ENCODE data around the gene COPZ2. TPM values are rescaled to one million over a fixed set of nuclear protein-coding genes. Genes with fewer than 3 reads are reported as not detected.
"Not testable (repeated sequence)": the region's sequence is repeated elsewhere in the genome, so short reads cannot be mapped to it uniquely, and the experiment has no call there.

Gene COPZ2
- polyA plus RNA-seq, 4 donors: 19.5 to 24.2 (median 19.5) TPM

- no peak for DNase-seq (ENCODE audit: low read depth in 4 of 4, low spot score in 3 of 4)
Observed at GRCh38 chr17:48011405-48012150, 26.0 kb downstream of the COPZ2 start.

DNA sequence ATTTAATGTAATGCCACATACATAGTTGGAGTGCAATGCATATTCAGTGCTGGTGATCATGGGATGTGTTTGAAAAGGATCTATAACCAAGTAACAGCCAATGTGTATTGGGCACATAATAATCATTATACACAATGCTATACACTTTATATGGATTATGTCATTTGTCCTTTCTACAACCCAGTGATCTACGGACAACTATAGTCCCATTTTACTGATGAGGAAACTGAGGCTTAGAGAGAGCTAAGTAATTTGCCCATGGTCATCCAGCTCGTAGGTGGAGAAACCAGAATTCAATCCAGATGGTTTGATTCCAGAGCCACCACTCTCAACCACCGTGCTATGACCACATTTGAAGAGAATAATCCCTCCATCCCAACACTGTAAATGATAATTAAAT is 27.4 kb downstream of the COPZ2 start:
- DNase-seq (ENCODE audit: low read depth in 4 of 4, low spot score in 3 of 4): no peak

- no peak for DNase-seq (ENCODE audit: low read depth in 4 of 4, low spot score in 3 of 4)
Observed at GRCh38 chr17:48006936-48007709, 30.5 kb downstream of the COPZ2 start.

- no peak for DNase-seq (ENCODE audit: low read depth in 4 of 4, low spot score in 3 of 4)
Observed at GRCh38 chr17:48004983-48005382, 32.6 kb downstream of the COPZ2 start.

DNA sequence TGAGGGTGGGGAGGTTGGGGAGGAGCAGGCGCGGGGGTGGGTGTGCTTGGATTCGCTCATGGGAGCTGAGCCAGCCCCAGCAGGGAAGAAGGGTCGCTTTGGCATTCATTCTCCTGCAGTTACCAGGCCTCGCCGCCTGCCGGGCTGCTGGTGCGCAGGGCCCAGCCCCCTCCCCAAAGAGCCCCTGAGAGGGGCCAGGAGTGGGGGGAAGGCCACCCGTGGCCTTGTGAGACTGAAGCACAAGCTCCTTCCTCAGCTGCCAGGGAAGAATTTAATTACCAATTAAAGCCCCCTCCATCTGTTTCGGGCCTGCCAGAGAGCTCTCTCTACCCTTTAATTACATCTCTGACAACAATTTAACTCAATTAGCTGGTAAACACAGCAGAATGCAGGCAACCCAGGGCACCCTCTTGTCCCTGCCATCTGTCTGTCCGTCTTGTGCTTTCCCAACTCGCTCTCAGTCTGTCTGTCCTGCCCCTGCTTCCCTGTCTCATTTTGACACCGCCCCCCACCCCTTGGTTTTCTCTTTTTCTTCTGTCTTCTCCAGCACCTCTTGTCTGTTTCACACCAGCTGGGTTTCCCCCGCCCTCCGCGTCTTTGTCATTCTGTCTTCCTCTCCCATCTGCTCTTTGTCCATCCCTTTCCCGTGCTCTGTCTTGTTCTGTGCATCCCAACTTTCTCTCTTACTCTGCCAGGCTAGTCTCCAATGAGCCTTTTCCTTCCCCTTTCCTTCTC is 34.0 kb downstream of the COPZ2 start:
- no peak for DNase-seq (ENCODE audit: low read depth in 4 of 4, low spot score in 3 of 4)

DNA sequence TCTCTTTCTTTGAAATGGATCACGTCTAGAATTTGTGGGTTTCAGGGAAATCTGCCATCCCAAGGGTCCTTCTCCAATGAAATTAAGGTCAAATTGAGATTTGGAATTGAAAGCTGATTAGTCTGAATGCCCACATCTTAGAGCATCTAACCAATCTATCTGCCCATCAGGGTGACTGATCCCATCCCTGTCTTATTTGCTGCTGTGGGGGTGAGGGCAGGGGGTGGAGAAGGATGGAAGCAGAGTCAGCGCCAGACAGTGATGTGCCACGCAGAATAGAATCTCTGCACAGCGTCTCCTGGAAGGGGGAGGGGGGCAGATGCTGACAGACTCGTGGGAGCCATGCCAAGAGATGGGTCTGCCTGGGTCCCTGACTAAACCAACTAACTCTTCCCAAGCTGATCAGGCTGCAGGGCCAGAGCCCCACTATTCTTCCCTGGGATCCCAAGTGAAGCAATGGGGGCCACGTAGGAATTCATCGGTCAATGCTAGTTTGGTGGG is 34.6 kb downstream of the COPZ2 start:
- no peak for DNase-seq (ENCODE audit: low read depth in 4 of 4, low spot score in 3 of 4)

DNA sequence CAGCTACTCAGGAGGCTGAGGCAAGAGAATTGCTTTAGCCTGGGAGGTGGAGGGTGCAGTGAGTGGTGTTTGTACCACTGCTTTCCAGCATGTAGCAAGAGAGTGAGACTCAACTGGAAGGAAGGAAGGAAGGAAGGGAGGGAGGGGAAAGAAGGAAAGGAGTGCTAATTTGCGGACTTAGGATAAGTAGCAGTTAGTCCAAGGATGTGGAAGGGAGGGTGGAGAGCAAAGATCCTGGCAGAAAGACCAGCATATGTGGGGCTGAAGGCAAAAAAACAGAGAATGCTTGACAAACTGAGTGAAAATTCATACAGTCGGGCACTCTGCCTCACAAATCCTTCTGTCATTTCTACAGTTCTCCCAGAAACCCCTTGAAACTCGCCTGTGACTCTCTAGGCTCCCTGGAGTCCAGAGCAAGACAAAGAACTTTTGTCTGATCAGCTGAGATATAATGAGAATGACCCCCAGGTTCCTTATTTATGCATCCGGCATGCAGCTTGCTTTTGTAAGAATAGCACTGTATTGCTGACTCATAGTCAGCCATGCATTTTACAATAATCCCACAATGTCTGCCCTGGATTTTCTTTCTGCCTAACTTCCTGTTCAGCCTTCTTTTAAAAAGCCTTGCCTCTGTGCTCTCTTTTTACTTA is 35.2 kb downstream of the COPZ2 start:
- DNase-seq (ENCODE audit: low read depth in 4 of 4, low spot score in 3 of 4): no peak

DNA sequence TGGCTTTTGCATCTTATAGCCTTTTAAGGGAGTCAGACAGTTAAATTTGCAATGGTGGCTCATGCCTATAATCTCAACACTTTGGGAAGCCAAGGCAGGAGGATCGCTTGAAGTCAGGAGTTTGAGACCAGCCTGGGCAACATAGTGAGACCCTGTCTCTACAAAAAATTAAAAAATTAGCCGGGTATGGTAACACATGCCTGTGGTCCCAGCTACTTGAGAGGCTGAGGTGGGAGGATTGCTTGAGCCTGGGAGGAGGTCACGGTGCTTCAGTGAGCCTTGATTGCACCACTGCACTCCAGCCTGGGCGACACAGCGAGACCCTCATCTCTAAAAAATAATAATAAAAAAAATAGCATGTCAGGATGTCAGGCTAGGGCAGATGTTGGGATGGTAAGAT is 35.9 kb downstream of the COPZ2 start:
- not testable (repeated sequence) for DNase-seq (ENCODE audit: low read depth in 4 of 4, low spot score in 3 of 4)

DNA sequence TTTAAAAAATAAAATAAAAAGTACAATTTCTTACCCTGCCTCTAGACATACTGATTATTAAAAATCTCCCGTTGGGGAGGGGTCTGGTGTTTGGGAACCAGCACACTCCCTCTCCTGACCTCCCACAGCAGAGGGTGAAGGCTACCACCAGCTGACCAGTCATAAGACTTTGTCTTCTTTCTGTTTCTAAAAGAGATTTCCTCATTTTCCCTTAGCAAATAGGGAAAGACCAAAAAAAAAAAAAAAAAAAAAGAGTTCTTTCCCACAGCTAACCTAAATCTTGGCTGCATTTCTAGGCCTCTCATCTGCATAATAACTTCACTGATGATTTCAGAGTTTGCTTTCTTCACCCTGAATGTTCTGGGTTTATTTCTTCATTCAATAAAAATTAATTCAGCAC is 36.4 kb downstream of the COPZ2 start:
- no peak for DNase-seq (ENCODE audit: low read depth in 4 of 4, low spot score in 3 of 4)

- DNase-seq (ENCODE audit: low read depth in 4 of 4, low spot score in 3 of 4): no peak
Observed at GRCh38 chr17:47999582-47999981, 38.0 kb downstream of the COPZ2 start.

DNA sequence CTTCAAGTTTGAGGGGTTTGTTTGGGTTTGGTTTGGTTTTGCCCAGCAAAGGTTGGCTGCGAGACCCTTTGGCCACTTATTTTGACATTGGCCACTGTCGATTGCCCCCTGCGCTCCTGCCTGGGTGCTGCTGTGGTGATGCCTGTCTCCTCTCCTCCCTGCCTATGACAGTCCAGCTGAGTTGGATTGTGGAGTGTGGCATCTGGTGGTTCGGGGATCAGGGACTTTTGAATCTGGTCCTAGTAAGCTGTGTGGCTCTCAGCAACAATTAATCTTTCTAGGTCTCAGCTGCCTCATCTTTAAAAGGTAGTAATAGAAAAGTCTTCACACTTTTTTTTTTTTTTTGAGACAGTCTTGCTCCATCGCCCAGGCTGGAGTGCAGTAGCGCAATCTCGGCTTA is 39.6 kb downstream of the COPZ2 start:
- DNase-seq (ENCODE audit: low read depth in 4 of 4, low spot score in 3 of 4): no peak

DNA sequence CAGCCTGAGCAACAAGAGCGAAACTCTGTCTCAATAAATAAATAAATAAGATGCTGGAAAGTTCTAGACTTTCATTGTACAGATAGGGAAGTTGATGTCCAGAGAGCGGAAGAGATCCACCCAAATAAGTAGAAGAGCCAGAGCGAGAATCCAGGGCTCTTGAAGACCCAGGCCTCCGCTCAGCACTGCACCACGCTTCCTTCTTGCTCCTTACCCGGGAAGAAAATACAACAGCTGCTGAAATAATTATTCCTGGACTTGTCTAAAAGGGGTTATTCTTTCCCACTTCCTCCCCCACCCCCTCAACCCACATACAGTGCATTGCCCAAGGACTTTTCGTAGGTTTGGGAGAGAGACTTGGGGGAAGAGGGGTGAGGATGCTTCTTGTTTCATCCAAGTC is 40.0 kb downstream of the COPZ2 start:
- DNase-seq (ENCODE audit: low read depth in 4 of 4, low spot score in 3 of 4): no peak

DNA sequence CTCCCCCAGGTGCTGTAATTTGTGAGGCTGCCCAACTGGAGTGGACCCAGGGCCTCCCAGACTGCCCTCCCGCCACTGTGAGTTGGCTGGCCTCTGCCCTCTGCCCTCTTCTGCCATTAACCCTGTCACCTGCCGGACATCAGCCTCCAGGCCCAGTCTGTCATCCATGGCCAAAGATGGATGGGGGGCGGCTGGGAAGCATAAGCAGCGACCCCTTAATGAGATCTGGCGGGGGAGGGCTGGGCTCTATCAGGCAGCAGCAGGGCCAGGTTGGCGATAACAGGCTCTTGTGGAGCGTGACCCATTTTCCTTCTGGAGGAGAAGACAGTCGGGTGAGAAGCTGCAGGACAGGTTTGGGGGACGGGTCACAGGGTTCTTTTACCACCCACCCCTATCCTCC is 41.4 kb downstream of the COPZ2 start:
- no peak for DNase-seq (ENCODE audit: low read depth in 4 of 4, low spot score in 3 of 4)

DNA sequence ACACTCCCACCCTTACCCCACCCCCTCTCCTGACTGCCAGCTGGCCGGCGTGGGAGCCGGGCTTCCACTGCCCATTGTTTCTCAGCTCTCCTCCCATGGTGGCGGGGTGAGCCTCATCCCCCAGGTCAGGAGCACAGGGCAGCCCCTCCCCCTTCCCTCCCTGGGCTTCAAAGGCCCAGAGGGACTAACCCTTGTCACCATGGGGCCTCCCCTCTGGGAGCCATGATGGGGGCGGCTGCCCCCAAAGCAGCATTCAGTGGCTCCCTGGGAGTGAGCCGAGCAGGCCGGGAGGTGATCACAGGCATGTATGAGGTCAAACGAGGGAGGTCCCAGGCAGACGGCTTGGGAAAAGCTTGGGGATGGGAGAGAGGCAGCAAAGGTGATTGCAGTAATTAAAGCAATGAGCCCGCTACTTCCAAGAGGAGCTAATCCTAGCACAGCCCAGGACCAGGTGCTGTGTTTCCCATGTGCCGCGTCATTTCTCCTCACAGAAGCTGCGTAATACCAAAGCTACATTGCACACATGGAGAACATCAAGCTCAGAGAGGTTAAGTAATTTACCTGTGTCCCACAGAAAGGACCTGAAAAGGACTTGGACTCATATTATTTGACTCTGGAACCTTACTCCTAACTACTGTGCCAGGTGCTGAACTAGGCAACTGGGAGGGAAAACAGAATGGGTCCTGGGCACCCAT is 42.2 kb downstream of the COPZ2 start:
- no peak for DNase-seq (ENCODE audit: low read depth in 4 of 4, low spot score in 3 of 4)

DNA sequence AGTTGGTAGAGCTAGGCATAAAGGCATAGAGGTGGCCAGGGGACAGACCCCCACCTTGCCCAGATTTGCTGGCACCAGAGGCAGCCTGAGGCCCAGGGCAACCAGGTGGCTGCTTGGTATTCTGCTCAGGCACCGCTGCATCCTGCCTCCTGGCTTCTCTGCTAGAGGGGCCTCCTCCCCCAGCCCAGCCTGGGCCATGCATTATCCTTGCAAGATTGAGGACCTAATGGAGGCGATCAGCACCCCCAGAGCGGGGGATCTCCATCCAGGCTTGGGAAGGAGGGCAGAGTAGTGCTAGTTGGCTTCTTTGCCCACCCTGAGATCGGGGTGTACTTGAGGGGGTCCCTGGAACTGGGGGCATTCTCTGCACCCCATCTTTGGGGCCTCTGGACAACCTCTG is 42.9 kb downstream of the COPZ2 start:
- DNase-seq (ENCODE audit: low read depth in 4 of 4, low spot score in 3 of 4): no peak

DNA sequence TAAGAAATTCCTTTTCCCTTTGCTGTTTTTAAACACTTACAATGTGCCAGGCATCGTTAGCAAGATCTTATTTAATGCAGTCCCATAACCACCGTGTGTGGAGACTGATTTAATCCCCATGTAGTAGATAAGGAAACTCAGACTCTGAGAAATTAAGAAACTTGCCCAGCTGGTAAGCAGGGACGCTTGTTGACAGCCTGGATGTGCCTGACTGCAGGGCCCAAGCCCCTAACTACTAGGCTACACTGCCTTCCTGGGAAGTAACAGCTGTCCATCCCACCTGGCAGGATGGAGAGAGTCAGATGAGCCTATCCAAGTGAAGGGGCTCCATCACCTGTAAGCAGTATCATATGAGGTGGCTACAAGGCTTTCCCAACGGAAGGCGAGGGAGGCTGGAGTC is 43.6 kb downstream of the COPZ2 start:
- DNase-seq (ENCODE audit: low read depth in 4 of 4, low spot score in 3 of 4): no peak

DNA sequence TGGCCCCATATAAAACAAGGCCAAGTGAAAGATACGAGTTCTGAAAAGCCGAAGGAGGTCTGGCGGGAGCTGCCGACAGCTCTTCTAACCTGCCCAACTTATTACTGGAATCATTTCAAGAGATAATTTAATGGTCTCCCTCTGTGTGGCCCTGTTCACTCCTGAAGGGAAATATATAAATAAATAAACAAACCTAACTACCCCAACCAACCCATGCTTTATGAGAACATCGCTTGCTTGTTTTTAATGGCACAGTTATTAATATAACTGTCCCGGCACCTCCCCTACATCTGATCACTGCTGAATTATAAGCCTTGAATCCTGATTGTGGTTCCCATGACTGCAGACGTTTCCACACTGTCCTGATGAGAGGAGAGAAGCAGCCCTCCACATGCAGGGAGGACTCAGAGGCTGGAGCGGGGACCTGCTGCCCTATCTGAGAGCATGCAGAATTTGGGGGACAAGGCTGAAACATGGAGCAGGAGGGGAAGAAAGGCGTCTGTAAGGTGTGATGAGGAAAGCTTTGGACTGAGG is 44.5 kb downstream of the COPZ2 start:
- no peak for DNase-seq (ENCODE audit: low read depth in 4 of 4, low spot score in 3 of 4)

- DNase-seq (ENCODE audit: low read depth in 4 of 4, low spot score in 3 of 4): no peak
Observed at GRCh38 chr17:47992216-47992615, 45.4 kb downstream of the COPZ2 start.

DNA sequence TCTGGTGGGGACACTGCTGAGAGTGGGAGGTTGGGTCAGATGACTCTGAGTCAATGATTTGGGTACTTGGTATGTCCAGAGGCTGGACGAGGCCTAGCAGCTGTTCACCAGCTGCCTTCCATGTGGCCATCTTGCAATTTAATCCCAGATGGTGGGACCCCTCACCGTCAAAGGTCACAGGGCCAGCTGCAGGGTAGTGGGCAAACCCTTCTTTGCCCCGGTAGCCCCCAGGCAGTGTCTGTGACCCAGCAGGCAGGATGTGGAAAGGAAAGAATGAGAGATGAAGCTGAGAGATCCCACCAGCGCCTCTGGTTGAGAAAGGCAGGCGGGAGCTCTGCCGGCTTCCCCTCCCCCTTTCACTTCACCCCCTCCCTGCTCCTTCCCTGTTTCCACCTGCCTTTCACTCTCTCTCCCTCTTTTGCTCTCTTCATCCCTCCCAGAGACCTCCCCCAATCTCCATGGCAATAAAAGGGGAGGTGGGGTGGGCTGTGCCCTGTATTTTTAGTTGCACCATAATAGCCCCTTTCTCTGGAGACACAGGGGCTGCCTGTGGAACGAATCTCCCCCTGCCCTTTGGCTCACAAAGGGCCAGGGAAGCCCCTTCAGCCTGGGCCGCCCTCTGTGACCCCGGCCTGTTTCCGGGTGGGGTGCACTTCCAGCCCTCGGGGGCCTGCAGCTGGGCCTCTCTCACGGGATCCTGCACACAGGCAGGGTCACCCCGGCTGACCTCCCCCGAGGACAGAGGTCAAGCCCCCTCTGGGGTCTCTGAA is 46.5 kb downstream of the COPZ2 start:
- DNase-seq (ENCODE audit: low read depth in 4 of 4, low spot score in 3 of 4): no peak
